Embryonic facial prominence (tissue), 1 donor: Measurements from ENCODE around the gene RIPOR1.
"Not testable (repeated sequence)": the region's sequence is repeated elsewhere in the genome, so short reads cannot be mapped to it uniquely, and the experiment has no call there.

Experiments
- DNase-seq: peaks from one replicate; pipeline ENCODE4 v3.0.0-alpha.2; 2016; ENCODE audit errors: extremely low spot score

RIPOR1 gene, protein sequence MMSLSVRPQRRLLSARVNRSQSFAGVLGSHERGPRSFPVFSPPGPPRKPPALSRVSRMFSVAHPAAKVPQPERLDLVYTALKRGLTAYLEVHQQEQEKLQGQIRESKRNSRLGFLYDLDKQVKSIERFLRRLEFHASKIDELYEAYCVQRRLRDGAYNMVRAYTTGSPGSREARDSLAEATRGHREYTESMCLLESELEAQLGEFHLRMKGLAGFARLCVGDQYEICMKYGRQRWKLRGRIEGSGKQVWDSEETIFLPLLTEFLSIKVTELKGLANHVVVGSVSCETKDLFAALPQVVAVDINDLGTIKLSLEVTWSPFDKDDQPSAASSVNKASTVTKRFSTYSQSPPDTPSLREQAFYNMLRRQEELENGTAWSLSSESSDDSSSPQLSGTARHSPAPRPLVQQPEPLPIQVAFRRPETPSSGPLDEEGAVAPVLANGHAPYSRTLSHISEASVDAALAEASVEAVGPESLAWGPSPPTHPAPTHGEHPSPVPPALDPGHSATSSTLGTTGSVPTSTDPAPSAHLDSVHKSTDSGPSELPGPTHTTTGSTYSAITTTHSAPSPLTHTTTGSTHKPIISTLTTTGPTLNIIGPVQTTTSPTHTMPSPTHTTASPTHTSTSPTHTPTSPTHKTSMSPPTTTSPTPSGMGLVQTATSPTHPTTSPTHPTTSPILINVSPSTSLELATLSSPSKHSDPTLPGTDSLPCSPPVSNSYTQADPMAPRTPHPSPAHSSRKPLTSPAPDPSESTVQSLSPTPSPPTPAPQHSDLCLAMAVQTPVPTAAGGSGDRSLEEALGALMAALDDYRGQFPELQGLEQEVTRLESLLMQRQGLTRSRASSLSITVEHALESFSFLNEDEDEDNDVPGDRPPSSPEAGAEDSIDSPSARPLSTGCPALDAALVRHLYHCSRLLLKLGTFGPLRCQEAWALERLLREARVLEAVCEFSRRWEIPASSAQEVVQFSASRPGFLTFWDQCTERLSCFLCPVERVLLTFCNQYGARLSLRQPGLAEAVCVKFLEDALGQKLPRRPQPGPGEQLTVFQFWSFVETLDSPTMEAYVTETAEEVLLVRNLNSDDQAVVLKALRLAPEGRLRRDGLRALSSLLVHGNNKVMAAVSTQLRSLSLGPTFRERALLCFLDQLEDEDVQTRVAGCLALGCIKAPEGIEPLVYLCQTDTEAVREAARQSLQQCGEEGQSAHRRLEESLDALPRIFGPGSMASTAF

DNA sequence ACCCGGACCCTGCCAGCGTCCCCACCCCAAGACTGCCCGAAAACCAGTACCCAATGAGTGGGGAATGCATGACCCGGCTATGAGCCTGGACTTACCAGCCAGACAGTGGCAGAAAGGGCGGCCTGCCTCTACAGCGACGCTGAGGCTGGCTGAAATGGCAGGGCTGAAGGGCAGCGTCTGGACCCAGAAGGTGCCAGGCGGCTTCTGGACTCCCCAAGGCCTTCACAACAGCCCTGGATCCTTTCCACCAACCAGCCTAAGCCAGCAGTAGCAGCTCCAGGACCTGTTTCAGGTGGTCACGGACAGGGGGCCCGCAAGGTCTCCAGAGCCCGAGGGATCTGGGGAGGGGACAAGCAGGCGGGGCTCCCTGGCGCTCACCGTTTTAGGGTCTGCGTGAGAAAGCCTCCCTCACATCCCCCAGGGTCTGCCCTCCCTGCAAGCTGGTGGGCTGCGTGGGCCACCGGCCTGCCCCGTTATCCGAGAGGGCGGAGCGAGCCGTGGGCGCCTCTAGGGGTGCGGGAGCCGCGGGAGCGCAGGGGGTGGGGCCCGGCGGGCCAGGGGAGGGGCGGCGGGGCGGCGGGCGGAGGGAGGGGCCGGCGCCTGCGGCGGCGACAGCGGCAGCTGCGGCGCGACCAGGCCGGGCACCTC is at the start of gene RIPOR1:
RIPOR1 (plus strand) TSS at position 608 of the 648 bp plus-strand sequence. CDS start 9,618 bp downstream, outside the sequence.
- DNase-seq, result no peak

DNA sequence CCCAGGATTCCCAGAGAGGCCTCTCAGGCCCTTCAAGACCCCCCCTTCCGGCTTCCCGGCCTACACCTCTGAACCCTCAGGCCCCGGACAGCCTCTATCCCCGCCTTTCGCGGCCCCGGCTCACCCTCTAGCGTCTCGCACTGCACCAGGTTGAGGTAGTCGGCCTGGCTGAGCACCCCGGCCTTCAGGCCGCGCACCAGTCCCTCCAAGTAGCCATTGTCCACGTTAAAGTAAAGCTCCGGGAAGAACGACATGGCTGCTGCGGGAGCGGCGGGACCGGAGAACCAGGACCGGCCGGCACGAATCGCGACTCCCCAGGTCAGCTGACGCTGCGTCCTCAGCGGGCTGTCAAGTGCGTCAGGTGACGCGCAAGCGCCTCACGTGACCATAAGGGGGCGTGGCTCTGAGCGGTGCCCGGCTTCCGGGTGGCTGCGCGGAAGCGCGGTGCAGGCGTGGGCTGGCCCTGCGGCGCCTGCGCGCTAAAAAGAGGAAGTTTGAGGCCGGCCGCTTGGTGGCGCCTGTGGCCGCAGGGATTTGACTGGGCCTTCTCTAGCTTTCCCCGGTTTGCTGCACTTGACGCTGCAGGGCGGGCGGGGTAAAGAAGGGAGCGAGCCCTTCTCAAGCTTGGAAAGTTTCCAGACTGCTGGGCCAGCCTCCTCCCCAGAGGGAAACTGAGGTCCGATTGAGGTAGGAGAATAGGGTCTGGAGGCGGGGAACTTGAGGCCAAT is 47.6 kb upstream of the RIPOR1 start, which contains the start of gene ATP6V0D1:
ATP6V0D1 (minus strand) TSS at position 325 of the 728 bp plus-strand sequence; CDS start at position 254, 71 bp downstream.
- peak; percentile 90 for DNase-seq

DNA sequence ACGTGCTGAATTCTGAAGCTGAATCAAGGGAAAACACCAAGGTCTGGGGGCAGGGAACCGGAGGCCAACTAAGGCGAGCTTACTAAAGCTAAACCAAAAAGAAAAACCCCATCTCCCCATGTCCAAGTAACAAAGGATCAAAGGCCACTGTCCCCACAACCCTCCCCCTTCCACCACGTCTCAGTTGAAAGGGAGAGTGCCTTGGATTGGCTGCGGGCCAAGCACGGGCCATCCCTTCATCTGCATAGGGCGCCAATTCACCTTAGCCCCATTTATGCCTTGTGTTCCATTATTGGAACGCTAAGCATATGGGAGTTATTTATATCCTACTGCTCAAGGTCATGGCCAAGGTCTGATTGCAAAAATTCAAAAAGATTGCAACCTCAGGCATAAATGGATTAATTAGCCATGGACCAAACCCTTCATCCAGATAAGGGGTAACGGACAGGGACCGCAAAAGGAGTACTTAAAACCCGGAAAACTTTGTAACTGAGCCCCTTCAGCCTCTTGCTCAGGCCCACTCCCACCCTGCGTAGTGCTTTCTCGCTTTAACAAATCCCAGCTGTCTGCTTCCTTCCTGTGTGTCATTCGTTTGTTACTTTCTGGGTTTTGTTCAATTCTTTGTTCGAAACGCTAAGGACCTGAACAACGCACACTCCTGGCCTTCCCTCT is 46.9 kb upstream of the RIPOR1 start:
- DNase-seq, result no peak

DNA sequence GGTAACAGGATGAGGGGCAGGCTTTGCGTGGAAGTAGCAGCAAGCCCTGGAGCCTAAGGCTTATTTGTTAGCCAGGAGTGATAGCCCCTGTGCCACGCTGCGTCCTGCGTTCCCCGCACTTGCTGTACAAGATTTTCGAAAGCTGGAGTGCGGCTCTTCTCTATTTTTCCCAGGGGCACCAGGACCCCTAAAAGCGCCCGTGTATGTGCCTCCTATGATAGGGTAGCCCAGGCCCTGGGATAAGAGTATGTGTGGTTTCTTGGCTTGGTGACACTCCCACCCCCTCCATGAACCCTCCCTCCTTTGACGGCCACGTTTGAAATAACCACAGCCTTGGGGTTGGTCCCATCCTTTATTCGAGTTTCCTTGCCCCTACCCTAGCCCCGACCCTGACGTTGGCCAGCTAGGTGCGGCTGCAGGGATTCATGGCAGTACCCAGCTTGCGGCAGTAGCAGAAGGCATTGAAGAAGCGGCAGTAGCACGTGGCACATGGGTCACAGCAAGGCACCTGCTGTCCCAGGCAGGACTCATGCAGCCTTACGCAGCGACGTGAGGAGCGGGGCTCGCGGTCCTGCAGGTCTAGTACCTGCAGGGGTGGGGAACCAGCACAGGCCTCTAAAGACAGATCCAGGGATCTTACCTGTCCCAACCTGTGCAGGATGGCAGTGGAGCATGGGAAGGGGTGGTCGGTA is 46.2 kb upstream of the RIPOR1 start:
- no peak for DNase-seq

DNA sequence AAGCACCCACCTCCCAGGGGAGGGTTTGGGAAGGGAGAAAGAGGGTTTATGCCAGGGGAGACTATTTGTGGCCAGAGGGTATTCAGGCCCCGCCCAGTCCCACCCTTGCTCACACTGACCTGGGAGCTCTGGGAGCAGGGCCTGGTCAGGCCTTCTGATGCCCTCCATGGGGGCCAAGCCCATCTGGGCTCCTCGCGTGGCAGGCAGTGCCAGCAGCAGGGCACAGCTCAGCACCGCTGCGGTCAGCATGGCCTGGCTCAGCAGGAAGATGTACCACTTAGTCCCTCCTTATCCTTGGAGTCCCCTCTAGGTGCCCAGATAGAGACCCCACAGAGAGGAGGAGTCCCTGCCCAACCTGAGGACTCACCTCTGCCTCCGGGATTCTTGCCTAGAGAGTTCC is 45.5 kb upstream of the RIPOR1 start, which contains the start of gene AGRP:
AGRP (minus strand) TSS at position 398 of the 400 bp plus-strand sequence; CDS start at position 249, 149 bp downstream.
- no peak for DNase-seq

DNA sequence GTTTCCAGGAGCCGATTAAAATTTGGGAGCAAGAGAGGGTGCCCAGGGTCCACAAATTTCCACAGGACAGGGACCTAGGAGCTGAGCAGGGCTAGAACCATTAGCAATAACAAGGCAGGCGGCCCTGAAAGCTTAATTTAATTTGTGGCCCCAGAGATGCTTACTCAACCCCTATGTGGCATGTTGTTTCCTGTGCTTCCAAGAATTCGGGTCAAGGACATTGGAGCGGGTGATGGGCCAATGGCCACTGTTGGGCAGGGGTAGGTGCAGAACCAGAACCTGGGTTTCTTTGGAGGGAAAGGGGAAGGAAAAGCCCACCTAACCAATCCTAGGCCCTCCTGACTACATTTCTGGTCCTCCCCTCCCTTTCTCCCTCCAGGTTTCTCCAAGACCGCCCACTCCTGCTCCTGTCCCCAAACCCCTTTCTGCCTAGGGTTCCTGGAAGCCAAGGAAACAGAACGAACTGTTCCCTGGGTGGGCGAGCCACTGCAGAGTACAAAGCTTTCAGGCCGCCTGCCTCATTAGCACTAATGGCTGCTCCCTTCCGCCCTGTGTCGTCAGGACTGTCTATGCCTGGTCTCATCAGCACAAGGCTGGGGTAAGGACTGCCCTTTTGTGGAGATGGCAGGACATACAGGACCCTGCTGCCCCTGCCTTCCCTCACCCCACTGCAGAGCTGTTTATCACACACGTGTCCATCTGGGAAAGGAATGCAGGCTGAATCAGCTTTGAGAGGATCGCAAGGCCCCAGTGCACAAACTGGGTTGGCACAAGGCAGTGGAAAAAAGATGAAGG is 44.7 kb upstream of the RIPOR1 start:
- no peak for DNase-seq

DNA sequence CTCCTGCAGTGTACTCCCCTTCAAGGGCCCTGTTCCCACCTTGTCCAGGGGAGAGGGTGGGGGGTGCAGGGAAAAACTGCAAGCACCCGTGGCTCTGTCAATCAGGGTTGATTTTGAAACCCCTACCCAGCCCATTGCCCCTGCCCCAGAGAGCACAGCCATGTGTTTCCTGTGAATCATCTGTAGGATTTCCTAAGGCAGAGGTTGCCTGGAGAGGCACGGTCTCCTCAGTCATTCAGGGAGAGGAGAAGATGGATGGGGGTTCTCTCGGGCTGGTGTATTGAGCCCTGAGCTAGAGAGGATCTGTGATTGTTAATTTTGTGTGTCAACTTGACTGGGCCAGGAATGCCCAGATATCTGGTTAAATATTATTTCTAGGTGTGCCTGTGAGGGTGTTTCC is 41.8 kb upstream of the RIPOR1 start:
- no peak for DNase-seq

DNA sequence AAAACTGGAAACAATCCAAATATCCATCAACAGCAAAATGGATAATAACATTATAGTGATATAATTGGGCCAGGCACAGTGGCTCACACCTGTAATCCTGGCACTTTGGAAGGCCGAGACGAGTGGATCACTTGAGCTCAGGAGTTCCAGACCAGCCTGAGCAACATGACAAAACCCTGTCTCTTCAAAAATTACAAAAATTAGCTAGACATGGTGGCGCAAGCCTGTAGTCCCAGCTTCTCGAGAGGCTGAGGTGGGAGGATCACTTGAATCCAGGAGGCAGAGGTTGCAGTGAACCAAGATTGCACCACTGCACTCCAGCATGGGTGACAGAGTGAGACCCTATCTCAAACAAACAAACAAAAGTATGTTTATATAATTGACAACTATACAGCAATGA is 41.1 kb upstream of the RIPOR1 start:
- not testable (repeated sequence) for DNase-seq

DNA sequence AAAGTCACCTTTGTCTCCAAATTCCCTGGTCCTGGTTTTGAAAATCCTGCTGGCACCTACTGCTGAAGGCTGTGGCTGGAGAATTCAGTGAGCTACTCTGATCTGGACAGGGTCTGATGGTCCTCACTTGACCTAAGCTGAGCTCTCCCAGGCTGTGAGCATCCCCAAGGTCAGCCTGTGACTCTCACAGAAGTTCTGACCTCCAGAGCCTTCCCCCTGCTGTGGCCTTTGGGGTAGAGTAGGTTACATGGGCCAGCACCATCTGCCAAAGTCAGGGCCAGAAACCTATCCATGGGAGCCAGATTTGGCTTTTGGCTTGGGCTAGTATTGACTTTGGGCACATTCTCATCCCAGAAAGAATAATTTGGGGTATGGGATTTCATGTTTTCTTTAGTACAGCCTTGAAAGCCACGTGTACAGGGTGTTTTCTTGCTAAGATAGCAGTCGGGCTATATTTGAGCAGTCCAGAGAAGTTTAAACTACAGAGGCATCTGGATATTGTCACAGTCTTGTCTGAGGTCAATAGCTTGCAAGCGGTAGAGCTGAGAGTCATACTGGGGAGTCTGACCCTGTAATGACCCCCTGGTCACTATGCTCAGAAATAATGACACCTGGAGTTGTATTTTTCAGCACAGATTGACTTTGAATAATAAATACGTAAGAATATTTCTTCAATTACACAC is 39.1 kb upstream of the RIPOR1 start:
- DNase-seq, result no peak

DNA sequence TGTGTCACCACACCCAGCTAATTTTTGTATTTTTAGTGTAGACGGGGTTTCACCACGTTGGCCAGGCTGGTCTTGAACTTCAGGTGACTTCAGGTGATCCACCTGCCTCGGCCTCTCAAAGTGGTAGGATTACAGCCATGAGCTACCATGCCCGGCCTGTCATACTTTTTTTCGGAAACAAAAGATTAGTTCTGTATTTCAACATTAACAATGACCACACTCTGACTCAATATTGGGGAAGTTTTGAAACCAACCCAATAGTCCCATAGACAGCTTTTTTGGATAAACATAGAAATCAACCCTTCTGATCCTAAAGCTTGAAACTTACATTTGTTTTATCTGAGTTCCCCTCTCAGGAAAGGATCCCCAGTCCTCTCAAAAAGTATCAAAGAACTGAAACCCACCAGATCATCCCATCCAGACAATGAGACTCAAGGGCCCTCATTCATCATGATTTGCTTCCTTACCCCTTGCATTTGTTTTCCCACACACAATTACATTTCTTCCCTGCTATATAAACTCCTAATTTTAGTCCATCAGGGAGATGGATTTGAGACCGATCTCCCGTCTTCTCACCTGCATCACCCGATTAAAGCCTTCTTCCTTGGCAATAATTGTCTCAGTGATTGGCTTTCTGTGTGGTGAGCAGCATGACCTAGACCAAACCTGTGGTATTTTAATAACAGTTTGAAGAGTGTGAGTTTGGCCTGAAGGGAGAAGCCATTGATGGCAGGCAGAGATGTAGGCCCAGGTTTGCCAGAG is 38.1 kb upstream of the RIPOR1 start:
- no peak for DNase-seq

DNA sequence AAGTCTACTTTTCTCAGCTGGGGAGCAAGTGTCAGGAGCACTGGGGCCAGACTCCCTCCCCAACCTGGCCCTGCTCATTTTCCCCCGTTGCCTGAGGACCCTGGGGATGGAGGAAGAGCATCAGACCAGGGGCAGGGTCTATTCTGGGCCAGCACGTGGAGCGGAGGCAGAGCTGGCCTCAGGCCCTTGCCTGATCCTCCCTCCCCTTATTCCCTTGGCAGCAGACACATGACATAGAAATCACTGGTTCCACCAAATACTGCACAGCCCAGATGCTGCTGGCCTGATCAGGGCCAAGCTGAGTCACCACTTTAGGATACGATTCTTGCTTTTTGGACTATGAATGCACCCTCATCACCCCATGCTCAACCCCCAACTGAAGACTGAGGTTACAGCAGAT is 29.5 kb upstream of the RIPOR1 start:
- no peak for DNase-seq

DNA sequence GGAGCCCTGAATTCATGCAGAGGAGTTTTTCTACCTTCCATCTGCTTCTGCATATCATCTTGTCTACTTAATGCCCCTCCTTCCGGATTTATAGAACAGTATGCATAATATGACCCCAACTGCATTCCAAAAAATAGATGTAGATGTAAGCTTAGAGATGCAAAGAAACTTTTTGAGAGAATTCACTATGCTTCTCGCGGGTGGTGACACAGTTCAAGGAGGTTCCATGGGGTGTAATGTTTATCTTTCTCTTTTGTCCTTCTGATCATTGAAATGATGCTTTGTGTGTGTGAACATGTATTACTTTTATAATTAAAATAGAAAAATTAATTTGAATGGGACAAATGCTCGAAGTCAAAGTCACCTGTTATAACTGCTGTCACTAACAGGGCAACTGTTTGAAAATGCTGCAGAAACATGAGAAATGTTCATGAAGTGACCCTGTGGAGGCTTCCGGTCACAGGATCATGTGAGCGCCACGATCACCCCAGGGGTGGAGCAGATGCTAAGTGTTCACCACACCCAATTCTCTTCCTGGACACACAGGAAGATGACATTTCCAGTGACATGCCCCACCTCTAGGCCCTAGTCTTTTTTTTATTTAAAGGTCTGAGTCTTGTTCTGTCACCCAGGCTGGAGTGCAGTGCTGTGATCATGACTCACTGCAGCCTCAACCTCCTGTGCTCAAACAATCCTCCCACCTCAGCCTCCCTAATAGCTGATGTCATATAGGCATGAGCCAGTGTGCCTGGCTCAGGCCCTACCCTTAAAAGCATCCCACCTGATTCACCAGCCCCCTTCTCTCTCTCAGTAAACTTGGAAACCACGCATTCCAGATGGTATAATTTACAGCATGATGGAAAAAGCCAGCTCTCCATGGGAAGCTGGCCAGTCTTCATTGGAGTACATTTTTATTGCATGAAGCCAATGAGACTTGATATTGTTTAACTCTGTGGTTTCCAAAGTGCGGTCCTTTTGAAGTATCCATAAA is 24.3 kb upstream of the RIPOR1 start:
- no peak for DNase-seq

DNA sequence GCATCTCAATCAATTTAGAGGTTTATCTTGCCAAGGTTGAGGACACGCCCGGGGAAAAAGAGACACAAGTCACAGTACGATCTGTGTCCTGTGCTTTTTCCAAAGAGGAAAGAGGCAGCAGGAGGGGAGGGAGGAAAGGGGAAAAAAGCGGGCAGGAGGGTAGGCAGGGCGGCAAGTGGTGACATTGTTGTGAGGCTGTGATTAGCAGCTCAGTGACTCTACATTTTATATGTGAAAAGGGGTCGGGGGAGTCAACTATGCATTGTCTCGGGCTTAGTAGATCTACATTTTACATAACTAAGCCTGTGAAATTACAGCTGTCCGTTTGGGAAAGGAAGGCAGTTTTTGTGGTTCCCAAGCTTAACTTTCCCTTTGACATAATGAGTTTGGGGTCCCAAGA is 22.2 kb upstream of the RIPOR1 start:
- no peak for DNase-seq

DNA sequence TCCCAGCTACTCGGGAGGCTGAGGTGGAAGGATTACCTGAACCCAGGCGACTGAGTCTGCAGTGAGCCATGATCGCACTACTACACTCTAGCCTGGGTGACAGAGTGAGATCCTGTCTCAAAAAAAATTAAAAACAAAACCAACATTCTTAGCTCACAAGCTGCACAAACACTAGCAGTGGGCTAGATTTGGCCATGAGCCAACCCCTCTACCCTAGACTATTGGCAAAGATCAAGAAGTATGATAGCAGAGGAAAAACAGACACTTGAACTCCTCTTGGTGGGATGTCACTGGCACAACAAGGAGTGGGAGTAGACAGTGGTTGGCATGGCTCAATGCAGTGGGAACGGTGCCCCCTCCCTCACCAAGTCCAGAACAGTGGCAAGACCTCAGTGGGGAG is 19.6 kb upstream of the RIPOR1 start:
- DNase-seq, result no peak

DNA sequence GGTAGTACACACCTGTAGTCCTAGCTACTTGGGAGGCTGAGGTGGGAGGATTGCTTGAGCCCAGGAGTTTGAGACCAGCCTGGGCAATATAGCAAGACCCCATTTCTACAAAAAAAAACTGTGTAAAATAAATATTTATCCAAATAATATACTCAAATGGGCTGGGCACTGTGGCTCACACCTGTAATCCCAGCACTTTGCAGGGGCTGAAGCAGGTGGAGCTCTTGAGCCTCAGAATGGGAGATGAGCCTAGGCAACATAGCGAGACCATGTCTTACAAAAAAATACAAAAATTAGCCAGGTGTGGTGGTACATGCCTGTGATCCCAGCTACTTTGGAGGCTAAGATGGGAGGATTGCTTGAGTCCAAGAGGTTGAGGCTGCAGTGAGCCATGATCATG is 14.7 kb upstream of the RIPOR1 start:
- DNase-seq, result not testable (repeated sequence)

DNA sequence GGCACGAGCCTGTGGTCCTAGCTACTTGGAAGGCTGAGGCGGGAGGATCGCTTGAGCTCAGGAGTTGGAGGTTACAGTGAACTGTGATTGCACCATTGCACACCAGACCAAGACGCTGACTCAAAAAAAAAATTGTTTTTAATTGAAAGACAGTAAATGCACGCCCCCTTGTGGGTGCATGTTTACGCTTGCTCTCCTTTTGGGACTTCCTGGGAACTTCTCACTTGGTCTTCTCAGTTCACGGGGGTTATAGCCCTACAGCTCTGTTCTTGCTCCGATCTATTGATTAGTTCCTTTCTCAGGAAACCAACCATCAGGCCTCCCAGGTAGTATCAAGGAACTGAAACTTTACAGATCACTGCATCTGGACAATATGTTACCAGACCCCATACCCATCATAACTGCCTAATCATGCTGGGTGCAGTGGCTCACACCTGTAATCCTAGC is 14.2 kb upstream of the RIPOR1 start:
- no peak for DNase-seq
